ENCODE results near the gene SDSL.

Gene SDSL

DNA sequence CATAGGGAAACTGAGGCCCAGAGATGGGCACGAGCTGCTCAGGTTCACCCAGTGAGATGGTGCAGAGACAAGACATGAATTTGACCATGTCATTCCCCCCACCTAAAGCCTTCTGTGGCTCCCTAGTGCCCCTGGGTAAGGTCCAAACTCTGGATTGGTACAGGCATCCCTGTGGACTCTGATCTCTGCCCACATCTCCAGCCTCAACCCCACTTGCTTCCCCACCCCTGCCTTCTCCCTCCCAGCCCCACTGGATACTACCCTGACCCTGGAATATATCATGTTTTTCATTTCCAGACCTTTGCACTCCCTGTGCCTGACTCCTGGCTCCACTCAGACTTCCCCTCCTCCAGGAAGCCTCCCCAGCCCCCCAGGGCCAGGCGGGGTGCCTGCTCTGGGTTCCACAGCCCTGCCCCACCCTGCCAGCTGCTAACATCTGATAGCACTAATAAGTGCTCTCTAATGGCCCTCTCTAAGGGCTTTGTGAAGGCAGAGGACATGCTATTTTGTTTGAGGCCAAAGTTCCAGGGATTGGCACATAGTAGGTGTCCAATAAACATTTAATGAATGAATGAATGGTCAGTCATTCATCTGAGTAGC, 1.1 kb upstream of the SDSL start:
- TF ChIP-seq, protein P1, sequence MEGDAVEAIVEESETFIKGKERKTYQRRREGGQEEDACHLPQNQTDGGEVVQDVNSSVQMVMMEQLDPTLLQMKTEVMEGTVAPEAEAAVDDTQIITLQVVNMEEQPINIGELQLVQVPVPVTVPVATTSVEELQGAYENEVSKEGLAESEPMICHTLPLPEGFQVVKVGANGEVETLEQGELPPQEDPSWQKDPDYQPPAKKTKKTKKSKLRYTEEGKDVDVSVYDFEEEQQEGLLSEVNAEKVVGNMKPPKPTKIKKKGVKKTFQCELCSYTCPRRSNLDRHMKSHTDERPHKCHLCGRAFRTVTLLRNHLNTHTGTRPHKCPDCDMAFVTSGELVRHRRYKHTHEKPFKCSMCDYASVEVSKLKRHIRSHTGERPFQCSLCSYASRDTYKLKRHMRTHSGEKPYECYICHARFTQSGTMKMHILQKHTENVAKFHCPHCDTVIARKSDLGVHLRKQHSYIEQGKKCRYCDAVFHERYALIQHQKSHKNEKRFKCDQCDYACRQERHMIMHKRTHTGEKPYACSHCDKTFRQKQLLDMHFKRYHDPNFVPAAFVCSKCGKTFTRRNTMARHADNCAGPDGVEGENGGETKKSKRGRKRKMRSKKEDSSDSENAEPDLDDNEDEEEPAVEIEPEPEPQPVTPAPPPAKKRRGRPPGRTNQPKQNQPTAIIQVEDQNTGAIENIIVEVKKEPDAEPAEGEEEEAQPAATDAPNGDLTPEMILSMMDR (IDR thresholded peaks at IDR 0.05; ENCODE audit: control insufficient read depth, extremely low read depth, insufficient read depth): no peak
- no peak for DNase-seq (ENCODE audit: low read depth)
- no peak overlapping the region for H3K4me3 ChIP-seq (ENCODE audit: low read depth, low read length)

DNA sequence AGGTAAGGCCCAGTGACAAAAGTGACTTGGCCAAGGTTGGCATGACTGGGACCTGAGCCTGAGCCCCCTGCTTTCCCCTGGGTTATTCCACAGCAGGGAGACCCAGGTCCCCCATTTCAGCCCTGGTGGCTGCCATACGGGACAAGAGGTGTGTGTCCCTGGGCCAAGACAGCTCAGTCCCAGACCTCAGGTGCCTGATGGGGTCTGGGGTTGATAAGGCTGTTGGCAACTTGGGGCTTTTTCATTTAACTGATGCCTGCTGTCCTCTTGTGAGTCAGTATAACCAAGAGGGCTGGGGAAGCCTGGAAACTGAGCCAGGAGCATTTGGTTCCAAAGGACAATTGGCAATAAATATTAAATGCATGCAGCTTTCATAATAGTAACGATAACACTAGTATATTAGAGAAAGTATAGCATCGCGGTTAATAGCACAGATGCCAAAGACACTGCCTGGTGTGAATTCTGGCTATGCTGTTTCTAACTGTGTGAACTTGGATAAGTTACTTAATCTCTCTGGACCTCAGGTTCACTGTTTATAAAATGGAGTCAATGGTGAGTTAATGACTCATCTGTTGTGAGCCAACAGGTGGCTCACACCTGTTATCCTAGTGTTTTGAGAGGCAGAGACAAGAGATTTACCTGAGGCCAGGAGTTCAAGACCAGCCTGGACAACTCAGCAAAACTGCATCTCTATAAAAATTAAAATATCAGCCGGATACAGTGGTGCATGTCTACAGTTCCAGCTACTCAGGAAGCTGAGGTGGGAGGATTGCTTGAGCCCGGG, 898 bp downstream of the SDSL start:
- H3K4me3 ChIP-seq (ENCODE audit: low read depth, low read length): peak overlapping the region; percentile 76
- no peak for DNase-seq (ENCODE audit: low read depth)
- TF ChIP-seq, protein P1 (IDR thresholded peaks at IDR 0.05; ENCODE audit: control insufficient read depth, extremely low read depth, insufficient read depth): no peak

DNA sequence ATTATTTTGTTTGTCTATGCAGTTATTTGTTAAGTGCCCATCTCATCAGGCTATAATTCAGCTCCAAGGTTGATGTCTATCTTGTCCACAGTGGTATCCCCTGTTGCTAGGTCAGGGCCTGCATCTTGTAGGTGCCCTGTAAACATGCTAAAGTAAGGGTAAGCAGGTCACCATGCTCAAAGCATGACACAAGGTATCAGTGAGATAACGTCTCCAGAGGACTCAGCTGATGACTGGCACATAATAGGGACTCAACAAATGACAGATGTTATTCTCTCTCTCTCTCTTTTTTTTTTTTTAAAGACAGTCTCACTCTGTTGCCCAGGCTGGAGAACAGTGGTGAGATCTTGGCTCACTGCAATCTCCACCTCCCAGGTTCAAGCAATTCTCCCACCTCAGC, 2.3 kb downstream of the SDSL start:
- TF ChIP-seq, protein P1 (IDR thresholded peaks at IDR 0.05; ENCODE audit: control insufficient read depth, extremely low read depth, insufficient read depth): no peak
- no peak overlapping the region for H3K4me3 ChIP-seq (ENCODE audit: low read depth, low read length)
- no peak for DNase-seq (ENCODE audit: low read depth)

DNA sequence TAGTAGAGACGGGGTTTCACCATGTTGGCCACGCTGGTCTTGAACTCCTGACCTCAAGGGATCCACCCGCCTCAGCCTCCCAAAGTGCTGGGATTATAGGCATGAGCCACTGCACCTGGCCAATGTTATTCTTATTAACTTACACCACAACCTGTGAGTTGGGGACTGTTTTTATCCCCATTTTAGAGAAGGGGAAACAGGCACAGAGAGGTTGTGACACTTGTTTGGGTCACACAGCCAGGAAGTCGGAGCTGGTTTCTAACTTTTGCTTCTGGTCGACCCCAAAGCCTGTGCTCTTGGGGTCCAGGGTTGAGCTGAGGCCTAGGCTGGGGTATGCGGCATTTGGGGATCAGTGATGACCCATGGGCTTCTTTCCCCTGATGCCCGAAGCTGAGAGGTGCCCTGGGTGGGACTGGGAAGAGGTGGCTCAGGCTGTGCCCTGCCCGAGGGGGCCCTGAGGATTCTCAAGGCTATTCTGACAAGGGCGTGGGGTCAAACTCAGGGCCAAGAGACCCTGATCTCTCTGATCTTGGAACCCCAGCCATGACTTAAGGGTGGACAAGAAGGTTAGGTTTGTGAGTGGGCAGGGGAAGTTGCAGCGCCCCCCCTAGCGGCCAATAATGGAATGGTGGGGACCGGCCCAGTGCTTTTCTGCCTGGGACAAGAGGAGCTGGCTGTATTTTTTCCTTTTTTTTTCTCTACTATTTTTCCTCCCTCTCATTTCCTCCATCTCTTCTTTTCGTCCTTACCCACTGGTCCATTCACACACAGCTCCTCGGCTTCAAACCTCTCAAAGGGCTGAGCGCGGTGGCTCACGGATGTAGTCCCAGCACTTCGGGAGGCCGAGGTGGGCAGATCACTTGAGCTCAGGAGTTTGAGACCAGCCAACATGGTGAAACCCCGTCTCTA, 3.0 kb downstream of the SDSL start:
- no peak overlapping the region for H3K4me3 ChIP-seq (ENCODE audit: low read depth, low read length)
- no peak for DNase-seq (ENCODE audit: low read depth)
- TF ChIP-seq, protein P1 (IDR thresholded peaks at IDR 0.05; ENCODE audit: control insufficient read depth, extremely low read depth, insufficient read depth): peak; percentile 69

DNA sequence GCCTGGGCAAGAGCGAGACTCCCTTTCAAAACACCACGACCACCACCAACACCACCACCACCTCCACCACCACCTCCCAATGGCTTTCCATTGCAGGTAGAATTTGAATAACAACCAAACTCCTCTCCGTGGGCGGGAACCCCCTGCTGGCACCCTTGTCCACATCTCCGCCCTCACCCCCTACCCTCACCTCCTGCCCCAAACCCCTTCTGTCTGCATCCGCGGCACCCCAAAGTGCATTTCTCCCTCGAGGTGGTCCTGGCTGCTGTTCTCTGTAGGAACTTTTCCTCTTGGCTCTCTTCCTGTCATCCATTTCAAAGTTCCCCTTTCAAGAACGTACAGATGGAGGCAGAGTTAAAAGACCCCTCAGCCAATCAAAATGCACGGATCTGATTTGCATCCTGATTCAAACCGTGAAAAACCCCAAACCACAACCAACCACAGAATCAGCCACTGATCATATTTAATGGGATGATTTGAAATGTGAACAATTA, 3.8 kb downstream of the SDSL start:
- DNase-seq (ENCODE audit: low read depth): no peak
- H3K4me3 ChIP-seq (ENCODE audit: low read depth, low read length): no peak overlapping the region

DNA sequence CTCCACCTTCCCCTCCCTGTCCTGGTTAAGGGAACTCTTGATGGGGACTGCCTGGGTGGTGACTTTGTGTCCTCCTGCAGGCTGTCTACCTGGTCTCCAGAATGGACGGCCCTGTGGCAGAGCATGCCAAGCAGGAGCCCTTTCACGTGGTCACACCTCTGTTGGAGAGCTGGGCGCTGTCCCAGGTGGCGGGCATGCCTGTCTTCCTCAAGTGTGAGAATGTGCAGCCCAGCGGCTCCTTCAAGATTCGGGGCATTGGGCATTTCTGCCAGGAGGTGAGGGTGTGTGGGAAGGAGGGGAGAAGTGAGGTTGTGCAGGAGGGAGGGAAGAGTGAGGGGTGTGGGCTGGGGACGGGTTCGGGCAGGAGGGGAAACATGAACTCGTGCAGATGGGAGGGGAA, 5.7 kb downstream of the SDSL start:
- TF ChIP-seq, protein P1 (IDR thresholded peaks at IDR 0.05; ENCODE audit: control insufficient read depth, extremely low read depth, insufficient read depth): no peak
- DNase-seq (ENCODE audit: low read depth): no peak
- H3K4me3 ChIP-seq (ENCODE audit: low read depth, low read length): no peak overlapping the region

More for the DNA sequence above, 3.8 kb downstream of the SDSL start:
- TF ChIP-seq, protein P1 (IDR thresholded peaks at IDR 0.05; ENCODE audit: control insufficient read depth, extremely low read depth, insufficient read depth): no peak
